Measurements from ENCODE around the gene C1orf159. TPM values are rescaled to one million over a fixed set of nuclear protein-coding genes. Genes with fewer than 3 reads are reported as not detected.

Gene C1orf159
- total and polyA plus RNA-seq, 10 of the 15 experiments (the other 5 are each of a cell fraction or from before 2014, with no cell fraction given) = 0.11 to 23.4 (median 8.0) TPM

DNA sequence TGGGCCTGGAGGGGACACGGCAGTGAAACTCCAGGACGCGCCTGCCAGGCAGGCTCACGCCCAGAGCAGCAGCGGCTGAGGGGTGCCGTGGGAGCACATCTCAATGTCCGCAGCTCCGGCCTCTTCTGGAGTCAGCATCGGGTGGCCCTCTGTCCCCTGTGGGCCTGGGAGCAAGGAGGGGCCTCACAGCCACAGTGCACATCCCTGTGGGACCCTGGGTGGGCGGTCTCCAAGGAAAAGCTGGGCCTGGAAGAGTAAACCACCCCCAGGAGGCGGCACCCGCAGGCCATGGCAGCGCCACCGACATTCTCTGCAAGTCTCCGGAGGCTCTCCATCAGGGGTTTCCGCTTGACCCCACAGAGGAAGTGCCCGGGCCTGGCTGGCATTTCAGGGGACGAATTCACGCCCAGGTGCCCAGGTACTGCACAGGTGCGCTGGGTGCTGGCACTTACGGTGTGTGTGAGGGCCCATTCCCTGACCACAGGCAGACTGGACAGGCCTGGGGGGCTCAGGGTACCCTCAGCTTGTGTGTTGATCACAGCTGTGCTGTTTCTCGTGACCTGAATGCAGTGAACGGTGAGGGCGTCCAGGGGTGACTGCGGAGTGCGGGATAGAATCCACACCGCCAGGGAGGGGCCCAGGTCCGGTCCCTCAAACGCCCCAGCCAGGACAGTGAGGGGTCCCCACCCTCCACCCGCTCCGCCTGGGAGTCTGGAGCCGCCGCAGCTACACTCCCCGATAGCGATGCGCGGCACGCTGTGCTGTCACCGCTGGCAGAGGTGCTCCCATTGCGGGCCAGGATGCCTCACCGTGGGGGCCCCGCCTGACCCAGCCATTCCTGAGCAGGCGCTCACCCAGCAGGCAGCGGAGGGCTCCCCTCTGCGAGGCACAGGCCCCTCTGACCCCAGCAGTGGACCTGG, 25.2 kb downstream of the C1orf159 start:
- 94% methylated on average over 41 of the region's 45 CpGs for WGBS (ENCODE audit: insufficient coverage, insufficient replicate concordance, low lambda C conversion rate, missing lambda C conversion rate)
- H3K27ac ChIP-seq (ENCODE audit: control insufficient read depth, insufficient read depth) = no peak overlapping the region
- CTCF ChIA-PET = no interaction called here
- no peaks in the 10 kb centered on the region for H4K20me1 ChIP-seq (ENCODE audit: control insufficient read depth, insufficient read depth)
- no peaks in the 10 kb centered on the region for H3K36me3 ChIP-seq (ENCODE audit: control insufficient read depth in 2 of 2, insufficient read depth in 2 of 2, low read length in 1 of 2)
- in situ Hi-C loops (cut with MboI) = no loop called here
- peaks cover 7% of the 10 kb centered on the region; the same call in 1 of the 2 replicates for H3K4me1 ChIP-seq (ENCODE audit: control insufficient read depth, insufficient read depth, low read length)
- FAIRE-seq = no peak
- no peak overlapping the region for H3K4me2 ChIP-seq (ENCODE audit: control insufficient read depth, insufficient read depth)
- POLR2A ChIA-PET = no interaction called here
- SMC1A ChIA-PET (ENCODE audit: uncharacterized antibody, unreplicated experiment) = no interaction called here
- RAD21 ChIA-PET (ENCODE audit: unreplicated experiment) = no interaction called here
- no peak overlapping the region for H3K9ac ChIP-seq (ENCODE audit: control insufficient read depth, insufficient read depth, low read length)
- H3K9me3 ChIP-seq (replicated peaks; ENCODE audit: control insufficient read depth, insufficient read depth, low read length) = no peaks in the 10 kb centered on the region
- ATAC-seq = no peak
- H2AFZ ChIP-seq (ENCODE audit: control insufficient read depth, low read depth, low read length) = no peak overlapping the region
- intact Hi-C loops (cut with micrococcal nuclease; ENCODE audit: unreplicated experiment) = no loop called here
- TF ChIP-seq, protein P1, sequence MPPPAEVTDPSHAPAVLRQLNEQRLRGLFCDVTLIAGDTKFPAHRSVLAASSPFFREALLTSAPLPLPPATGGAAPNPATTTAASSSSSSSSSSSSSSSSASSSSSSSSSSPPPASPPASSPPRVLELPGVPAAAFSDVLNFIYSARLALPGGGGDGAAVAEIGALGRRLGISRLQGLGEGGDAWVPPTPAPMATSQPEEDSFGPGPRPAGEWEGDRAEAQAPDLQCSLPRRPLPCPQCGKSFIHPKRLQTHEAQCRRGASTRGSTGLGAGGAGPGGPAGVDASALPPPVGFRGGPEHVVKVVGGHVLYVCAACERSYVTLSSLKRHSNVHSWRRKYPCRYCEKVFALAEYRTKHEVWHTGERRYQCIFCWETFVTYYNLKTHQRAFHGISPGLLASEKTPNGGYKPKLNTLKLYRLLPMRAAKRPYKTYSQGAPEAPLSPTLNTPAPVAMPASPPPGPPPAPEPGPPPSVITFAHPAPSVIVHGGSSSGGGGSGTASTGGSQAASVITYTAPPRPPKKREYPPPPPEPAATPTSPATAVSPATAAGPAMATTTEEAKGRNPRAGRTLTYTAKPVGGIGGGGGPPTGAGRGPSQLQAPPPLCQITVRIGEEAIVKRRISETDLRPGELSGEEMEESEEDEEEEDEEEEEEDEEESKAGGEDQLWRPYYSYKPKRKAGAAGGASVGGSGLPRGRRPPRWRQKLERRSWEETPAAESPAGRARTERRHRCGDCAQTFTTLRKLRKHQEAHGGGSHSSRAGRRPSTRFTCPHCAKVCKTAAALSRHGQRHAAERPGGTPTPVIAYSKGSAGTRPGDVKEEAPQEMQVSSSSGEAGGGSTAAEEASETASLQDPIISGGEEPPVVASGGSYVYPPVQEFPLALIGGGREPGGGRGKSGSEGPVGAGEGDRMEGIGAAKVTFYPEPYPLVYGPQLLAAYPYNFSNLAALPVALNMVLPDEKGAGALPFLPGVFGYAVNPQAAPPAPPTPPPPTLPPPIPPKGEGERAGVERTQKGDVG (CRISPR knock-in tag; IDR thresholded peaks at IDR 0.05) = no peak
- TF ChIP-seq SMAD5 (IDR thresholded peaks at IDR 0.05; ENCODE audit: low read depth) = no peak
- TF ChIP-seq CUX1 (IDR thresholded peaks at IDR 0.05; ENCODE audit: insufficient replicate concordance, low read depth, low read length) = no peak
- no peak for TF ChIP-seq CBX3 (IDR thresholded peaks at IDR 0.05; ENCODE audit: borderline replicate concordance, low read depth)
- TF ChIP-seq EZH2 (IDR thresholded peaks at IDR 0.05; ENCODE audit: borderline replicate concordance, control insufficient read depth, low read depth, low read length) = no peak
- no peaks in the 10 kb centered on the region for H3K79me2 ChIP-seq (ENCODE audit: control insufficient read depth, insufficient read depth, low read length)
- DNase-seq (ENCODE audit: low read depth, low spot score) = no peak
- no peak overlapping the region for H3K4me3 ChIP-seq
- H3K27me3 ChIP-seq (replicated peaks in 1 of 2; ENCODE audit: control insufficient read depth in 2 of 2, insufficient read depth in 2 of 2, low read length in 1 of 2) = no peaks in the 10 kb centered on the region
- no TSS peak for BruUV-seq (replicated peaks)

Data from GM12878 (cell line).